Subcutaneous adipose tissue (tissue), 4 donors: ENCODE results near the gene CD302. TPM values are rescaled to one million over a fixed set of nuclear protein-coding genes. Genes with fewer than 3 reads are reported as not detected.

Source experiments
- total RNA-seq, 4 donors: library from RNA; depleted of rRNA; stranded (reverse); fragments of >200 nt; gene quantifications; one replicate each; pipeline ENCODE4 v1.1.0, GENCODE V29; 2016
- TF ChIP-seq, protein P1 (sequence below): fragments of 450-650 bp; IDR thresholded peaks from one replicate; pipeline ENCODE4 v1.5.1; 2016; ENCODE audit warnings: low read depth, mild to moderate bottlenecking, control low read depth, antibody characterized with exemption, moderate library complexity

Gene CD302
- total RNA-seq, 4 donors from 2014 or later = 88.9 to 270 (median 170) TPM

DNA sequence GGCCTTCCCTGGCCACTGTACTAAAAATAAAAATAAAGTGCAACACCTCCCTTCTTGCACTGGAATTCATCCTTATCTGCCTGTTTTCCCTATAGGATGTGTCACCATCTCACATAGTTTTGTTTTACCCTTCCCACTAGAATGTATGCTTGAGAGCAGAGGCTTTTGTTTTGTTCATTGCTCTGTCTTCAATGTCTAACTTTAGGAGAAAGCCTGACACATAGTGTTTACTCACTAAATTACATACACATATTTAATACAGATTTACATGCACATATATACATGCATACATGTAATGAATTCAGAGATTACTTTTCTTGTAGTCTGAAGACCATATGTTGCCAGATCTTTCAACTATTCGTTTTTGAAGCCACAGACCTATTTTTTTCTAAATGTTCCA lies 23.0 kb downstream of the CD302 start:
- TF ChIP-seq, protein P1, sequence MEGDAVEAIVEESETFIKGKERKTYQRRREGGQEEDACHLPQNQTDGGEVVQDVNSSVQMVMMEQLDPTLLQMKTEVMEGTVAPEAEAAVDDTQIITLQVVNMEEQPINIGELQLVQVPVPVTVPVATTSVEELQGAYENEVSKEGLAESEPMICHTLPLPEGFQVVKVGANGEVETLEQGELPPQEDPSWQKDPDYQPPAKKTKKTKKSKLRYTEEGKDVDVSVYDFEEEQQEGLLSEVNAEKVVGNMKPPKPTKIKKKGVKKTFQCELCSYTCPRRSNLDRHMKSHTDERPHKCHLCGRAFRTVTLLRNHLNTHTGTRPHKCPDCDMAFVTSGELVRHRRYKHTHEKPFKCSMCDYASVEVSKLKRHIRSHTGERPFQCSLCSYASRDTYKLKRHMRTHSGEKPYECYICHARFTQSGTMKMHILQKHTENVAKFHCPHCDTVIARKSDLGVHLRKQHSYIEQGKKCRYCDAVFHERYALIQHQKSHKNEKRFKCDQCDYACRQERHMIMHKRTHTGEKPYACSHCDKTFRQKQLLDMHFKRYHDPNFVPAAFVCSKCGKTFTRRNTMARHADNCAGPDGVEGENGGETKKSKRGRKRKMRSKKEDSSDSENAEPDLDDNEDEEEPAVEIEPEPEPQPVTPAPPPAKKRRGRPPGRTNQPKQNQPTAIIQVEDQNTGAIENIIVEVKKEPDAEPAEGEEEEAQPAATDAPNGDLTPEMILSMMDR = no peak

DNA sequence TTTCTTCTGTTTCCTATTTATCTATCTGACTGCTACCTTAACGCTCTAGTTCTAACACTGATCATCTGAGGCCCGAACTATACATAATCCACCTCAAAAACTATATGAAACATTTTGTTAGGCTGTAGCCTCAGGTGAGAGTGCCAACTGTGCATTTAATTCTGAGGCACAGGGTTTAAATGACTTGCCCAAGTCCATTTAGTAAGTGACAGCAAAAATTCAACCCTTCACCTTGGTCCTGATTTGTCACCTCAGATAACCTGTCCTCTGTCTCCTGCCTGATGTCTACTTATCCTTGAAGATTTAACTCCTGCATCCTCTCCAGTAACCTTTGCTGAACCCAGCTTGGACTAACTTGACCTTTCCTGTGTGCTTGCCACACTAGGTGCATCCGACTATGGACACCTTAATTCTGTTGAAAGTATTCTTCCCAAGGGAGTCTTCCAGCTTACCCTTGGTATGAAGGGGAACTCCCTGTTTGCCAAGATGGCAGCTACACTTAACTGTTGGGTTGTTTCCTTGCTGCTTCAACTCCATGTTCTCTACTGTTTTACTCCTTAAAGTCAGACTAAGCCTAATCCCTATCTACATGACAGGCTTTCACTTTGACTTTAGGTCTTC lies 23.5 kb downstream of the CD302 start:
- TF ChIP-seq, protein P1 = no peak

- TF ChIP-seq, protein P1 = no peak
Observed at GRCh38 chr2:159773886-159774285, 24.1 kb downstream of the CD302 start.

DNA sequence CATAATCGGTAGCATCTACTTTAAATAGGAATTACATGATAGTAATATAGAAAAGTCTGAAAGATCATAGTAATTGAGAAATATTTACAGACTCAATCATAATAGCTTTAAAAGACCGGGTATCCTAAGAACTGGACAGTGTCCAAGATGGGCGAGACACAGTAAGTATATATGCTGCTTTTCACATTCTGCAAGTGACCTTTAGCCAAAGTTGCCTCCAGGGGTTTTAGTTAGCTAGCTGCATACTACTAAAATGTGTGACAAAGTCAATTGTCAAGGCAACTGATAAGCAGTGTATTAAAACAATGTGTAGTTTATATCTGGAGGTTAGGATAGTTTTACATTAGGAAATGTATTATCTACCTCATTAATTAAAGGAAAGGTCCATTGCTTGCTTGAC lies 24.6 kb downstream of the CD302 start:
- TF ChIP-seq, protein P1 = no peak

DNA sequence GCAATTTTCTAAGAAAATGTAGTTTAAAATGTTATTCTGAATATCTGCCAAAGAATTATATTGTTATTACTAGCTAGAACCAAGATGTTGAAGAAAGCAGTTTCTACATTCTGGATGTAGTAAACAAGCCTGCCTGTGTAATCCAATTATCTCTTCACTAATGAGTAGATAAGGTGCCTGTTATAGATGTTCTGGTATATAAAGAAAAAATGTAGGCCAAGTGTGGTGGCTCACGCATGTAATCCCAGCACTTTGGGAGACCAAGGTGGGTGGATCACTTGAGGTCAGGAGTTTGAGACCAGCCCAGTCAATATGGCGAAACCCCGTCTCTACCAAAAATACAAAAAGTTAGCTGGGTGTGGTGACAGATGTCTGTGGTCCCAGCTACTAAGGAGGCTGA lies 28.9 kb downstream of the CD302 start:
- TF ChIP-seq, protein P1 = no peak

DNA sequence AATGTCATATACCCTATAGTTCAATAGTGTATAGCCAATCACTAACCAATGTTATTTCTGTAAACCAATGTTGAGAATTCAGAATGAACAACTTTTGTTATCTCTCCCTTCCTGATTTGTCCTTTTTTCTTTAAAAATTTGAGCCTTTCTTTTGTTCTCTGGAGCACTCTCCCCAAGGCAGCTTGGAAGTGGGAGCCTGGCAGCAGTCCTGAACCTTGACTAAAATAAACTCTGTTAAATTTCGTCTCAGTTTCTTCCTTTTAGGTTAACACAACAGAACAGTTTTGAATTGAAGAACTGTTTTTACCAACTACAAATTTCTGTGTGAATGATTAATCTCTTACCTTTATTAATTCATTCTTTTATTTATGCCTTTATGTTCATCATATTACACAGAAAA lies 35.9 kb downstream of the CD302 start:
- TF ChIP-seq, protein P1 = no peak

DNA sequence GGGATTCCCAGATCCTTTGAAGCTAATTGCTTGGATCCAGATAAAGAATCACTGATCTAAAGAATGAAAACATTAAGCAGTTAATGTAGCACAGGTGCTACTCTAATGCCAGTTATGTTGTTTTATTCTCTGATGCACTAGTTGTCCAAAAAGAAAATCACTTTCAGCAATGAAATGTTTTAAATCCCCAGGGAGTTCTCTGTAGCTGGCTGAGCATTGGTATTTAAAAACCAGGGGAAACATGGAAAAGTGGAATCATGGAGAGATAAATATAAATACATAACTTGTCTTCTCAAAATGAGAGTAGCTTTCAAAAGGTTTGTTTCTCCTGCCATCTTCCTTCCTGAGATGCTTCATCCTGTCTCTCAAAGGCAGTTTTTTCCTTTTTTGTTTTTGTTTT lies 37.7 kb downstream of the CD302 start:
- TF ChIP-seq, protein P1 = no peak
